ENCODE measurements around the gene SNN.

The SNN gene

DNA sequence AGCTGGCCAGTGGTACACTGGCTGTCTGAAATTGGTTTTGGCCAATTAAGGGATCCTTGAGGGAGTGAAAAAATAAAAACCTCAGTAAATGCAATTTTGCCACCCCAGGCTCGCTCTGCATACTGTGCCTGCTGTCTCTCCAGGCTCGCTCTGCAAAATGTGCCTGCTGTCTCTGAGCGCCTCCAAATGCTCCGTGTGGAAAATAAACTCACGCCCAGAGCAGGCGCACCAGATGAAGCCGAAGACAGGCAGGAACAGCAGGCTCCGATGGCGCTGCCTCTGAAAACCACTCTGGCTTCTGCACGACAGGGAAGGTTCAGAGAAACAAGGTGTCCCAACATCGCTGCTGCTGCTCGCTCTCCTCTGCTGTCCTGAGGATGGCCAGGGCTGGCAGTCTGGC, 29.1 kb downstream of the SNN start:
- TF ChIP-seq FOXP2 (optimal IDR thresholded peaks at IDR 0.05; ENCODE audit: borderline replicate concordance, extremely low read depth, extremely low read length, insufficient read depth) (no peak), TAF1 (IDR thresholded peaks at IDR 0.05; ENCODE audit: borderline replicate concordance, insufficient read depth, low read length) (no peak), SIN3A (IDR thresholded peaks at IDR 0.05; ENCODE audit: borderline replicate concordance, insufficient read depth, low read length) (no peak), POLR2AphosphoS5 (IDR thresholded peaks at IDR 0.05; ENCODE audit: low read depth, low read length) (no peak)
- TF ChIP-seq, protein P1, sequence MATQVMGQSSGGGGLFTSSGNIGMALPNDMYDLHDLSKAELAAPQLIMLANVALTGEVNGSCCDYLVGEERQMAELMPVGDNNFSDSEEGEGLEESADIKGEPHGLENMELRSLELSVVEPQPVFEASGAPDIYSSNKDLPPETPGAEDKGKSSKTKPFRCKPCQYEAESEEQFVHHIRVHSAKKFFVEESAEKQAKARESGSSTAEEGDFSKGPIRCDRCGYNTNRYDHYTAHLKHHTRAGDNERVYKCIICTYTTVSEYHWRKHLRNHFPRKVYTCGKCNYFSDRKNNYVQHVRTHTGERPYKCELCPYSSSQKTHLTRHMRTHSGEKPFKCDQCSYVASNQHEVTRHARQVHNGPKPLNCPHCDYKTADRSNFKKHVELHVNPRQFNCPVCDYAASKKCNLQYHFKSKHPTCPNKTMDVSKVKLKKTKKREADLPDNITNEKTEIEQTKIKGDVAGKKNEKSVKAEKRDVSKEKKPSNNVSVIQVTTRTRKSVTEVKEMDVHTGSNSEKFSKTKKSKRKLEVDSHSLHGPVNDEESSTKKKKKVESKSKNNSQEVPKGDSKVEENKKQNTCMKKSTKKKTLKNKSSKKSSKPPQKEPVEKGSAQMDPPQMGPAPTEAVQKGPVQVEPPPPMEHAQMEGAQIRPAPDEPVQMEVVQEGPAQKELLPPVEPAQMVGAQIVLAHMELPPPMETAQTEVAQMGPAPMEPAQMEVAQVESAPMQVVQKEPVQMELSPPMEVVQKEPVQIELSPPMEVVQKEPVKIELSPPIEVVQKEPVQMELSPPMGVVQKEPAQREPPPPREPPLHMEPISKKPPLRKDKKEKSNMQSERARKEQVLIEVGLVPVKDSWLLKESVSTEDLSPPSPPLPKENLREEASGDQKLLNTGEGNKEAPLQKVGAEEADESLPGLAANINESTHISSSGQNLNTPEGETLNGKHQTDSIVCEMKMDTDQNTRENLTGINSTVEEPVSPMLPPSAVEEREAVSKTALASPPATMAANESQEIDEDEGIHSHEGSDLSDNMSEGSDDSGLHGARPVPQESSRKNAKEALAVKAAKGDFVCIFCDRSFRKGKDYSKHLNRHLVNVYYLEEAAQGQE (IDR thresholded peaks at IDR 0.05; ENCODE audit: insufficient read depth in 1 of 2, low read depth in 2 of 2, low read length in 2 of 2) = no peak

DNA sequence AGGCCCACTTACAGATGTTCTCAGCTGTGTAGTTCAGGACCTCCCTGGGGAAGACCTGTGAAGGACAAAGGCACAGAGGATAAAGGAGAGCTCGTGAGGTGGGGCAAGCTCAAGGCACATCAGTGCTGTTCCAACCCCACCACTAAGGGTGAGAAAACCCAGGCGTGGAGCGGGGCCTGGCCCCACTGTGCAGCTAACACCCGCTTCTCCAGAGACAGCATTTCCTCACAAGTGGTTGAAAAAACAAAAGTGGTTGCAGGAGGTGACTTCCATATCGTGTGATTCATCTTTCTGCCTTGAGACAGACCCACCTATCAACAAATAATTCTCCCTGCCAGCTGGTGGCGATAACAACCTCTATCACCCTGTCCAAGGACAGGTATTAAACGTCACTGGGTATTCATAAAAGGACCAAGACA, 30.0 kb downstream of the SNN start:
- no peak for TF ChIP-seq FOXP2 (optimal IDR thresholded peaks at IDR 0.05; ENCODE audit: borderline replicate concordance, extremely low read depth, extremely low read length, insufficient read depth)
- no peak for TF ChIP-seq TAF1 (IDR thresholded peaks at IDR 0.05; ENCODE audit: borderline replicate concordance, insufficient read depth, low read length)
- no peak for TF ChIP-seq SIN3A (IDR thresholded peaks at IDR 0.05; ENCODE audit: borderline replicate concordance, insufficient read depth, low read length)
- TF ChIP-seq POLR2AphosphoS5 (IDR thresholded peaks at IDR 0.05; ENCODE audit: low read depth, low read length) = no peak
- TF ChIP-seq, protein P1 (IDR thresholded peaks at IDR 0.05; ENCODE audit: insufficient read depth in 1 of 2, low read depth in 2 of 2, low read length in 2 of 2) = no peak

DNA sequence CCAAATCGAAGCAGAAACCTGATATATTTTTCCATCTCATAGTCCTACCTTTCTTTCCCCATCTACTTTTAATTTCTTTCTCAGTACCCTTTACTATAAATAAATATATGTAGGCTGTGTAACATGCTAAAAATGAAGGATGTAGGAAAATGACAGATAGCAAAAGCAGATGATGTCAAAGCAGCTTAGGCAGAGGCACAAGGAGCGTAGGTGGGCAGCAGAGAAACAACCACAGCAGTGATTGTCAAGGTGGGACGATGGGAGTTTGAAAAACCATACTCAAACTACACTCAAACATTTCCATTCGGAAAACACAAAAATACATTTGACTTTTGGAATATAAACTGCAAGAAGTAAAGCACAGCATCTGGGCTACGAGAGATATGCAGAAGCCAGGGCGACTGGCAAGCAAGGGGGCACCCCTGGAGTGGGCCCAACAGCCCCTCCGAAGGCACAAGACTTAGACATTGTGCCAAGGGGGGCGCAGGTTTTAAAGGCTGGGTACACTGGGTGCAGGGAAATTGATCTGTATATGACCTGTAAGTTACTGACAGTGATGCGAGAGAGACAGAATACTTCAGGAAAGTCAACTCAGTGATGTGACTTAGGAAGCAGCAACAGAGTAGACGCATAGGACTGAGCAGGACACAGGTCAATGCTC, 31.1 kb downstream of the SNN start:
- TF ChIP-seq TAF1 (IDR thresholded peaks at IDR 0.05; ENCODE audit: borderline replicate concordance, insufficient read depth, low read length) = no peak
- TF ChIP-seq, protein P1 (IDR thresholded peaks at IDR 0.05; ENCODE audit: insufficient read depth in 1 of 2, low read depth in 2 of 2, low read length in 2 of 2) = no peak

DNA sequence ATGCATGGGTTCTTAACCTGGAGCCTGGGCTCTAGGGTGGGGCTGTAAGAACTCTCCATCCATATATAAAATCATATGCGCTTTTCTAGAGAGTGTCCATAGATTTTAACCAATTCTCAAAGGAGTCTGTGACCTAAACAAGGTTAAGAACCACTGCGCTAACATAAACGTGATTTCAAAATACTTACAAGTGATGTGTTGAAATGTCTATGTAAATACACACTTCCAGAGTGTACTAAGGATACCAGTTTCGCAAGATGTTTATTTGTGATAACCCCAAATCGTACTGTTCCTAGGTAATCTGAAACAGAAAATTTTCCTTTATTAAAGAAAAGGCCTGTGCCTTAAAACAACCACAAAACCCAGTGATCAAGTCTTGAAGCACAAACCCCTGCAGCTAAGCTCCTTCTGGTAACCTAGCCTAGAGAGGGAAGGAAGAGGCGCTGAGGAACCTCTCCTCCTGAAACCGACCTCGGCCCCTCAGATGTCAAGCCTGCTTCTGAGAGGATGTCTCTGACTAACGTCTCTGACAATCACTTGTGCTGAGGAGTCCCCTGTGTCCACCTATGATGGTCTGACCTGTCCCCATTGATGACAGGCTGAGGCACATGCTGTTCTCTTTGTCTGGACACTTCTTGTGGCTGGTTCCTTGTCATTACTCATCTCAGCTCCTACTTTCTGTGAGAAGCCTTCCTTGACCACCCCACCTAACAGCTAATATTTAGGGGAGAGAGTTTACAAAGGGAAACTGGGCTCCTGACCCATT, 32.2 kb downstream of the SNN start:
- TF ChIP-seq TAF1 (IDR thresholded peaks at IDR 0.05; ENCODE audit: borderline replicate concordance, insufficient read depth, low read length) = no peak
- no peak for TF ChIP-seq FOXP2 (optimal IDR thresholded peaks at IDR 0.05; ENCODE audit: borderline replicate concordance, extremely low read depth, extremely low read length, insufficient read depth)
- TF ChIP-seq SIN3A (IDR thresholded peaks at IDR 0.05; ENCODE audit: borderline replicate concordance, insufficient read depth, low read length) = no peak
- TF ChIP-seq POLR2AphosphoS5 (IDR thresholded peaks at IDR 0.05; ENCODE audit: low read depth, low read length) = no peak
- TF ChIP-seq, protein P1 (IDR thresholded peaks at IDR 0.05; ENCODE audit: insufficient read depth in 1 of 2, low read depth in 2 of 2, low read length in 2 of 2) = no peak

All from PFSK-1 (cell line).